B cell (primary cell): Measurements from ENCODE around the gene VWA3B. TPM values are rescaled to one million over a fixed set of nuclear protein-coding genes. Genes with fewer than 3 reads are reported as not detected.

Source experiments
- ATAC-seq: fragments of 200-7000 bp; cut with Tn5 transposase; one replicate; pipeline ENCODE4 v1.10.0; 2021; ENCODE audit warnings: low read depth, mild to moderate bottlenecking, moderate number of reproducible peaks, moderate library complexity
- CTCF ChIA-PET: fragments of 350-600 bp; sonication (Branson Sonifier 250); formaldehyde crosslinking; loops from one replicate; lab custom pipeline; 2021; ENCODE audit warnings: antibody characterized with exemption, inconsistent platforms; lab: Charles Lee
- POLR2A ChIA-PET: fragments of 350-600 bp; sonication (Branson Sonifier 250); formaldehyde crosslinking; loops from one replicate; lab custom pipeline; 2021; ENCODE audit warnings: antibody characterized with exemption; lab: Charles Lee
- DNase-seq: peaks from one replicate; pipeline ENCODE4 v3.0.0; 2013
- H2AFZ ChIP-seq: 2 replicates; pipeline ENCODE4 v1.6.1; 2012; ENCODE audit warnings: mild to moderate bottlenecking, low read depth, low read length; ENCODE audit not compliant: insufficient read depth, poor library complexity, severe bottlenecking
- H3K27ac ChIP-seq, 2 donors: 1 replicate in 1 of 2; 2 replicates in 1 of 2; pipeline ENCODE4 v1.5.1; 2012 to 2013; ENCODE audit warnings: low read length in 2 of 2, mild to moderate bottlenecking in 2 of 2, moderate library complexity in 1 of 2
- H3K27me3 ChIP-seq, 4 experiments: fragments of 200-600 bp in 1 of 4; sonication (generic) in 1 of 4; replicated peaks in 1 of 4; 1 replicate in 2 of 4; 2 replicates in 2 of 4; pipeline versions ENCODE4 v1.6.1 to v1.7.0; 2013 to 2016; ENCODE audit warnings: low read length in 3 of 4, mild to moderate bottlenecking in 2 of 4, mixed read lengths in 1 of 4, moderate library complexity in 1 of 4; ENCODE audit not compliant: insufficient read depth in 4 of 4, control insufficient read depth in 3 of 4; ENCODE audit errors: control extremely low read depth in 1 of 4
- H3K36me3 ChIP-seq, 2 experiments: replicated peaks in 1 of 2; 1 replicate in 1 of 2; 2 replicates in 1 of 2; pipeline versions ENCODE4 v1.6.1 to v1.7.1; 2013; ENCODE audit warnings: low read length in 1 of 2; ENCODE audit not compliant: insufficient read depth in 2 of 2, control insufficient read depth in 1 of 2; ENCODE audit errors: control extremely low read depth in 1 of 2, extremely low read depth in 1 of 2
- H3K4me1 ChIP-seq, 2 donors: fragments of 200-600 bp in 1 of 2; sonication (generic) in 1 of 2; 1 replicate in 1 of 2; 2 replicates in 1 of 2; pipeline versions ENCODE4 v1.5.1 to v1.6.1; 2013 to 2017; ENCODE audit warnings: low read length in 2 of 2; ENCODE audit not compliant: control insufficient read depth in 2 of 2, insufficient read depth in 2 of 2
- H3K4me2 ChIP-seq: replicated peaks from 2 replicates; pipeline ENCODE3; 2012; ENCODE audit warnings: mild to moderate bottlenecking, low read depth, low read length; ENCODE audit not compliant: poor library complexity, severe bottlenecking
- H3K4me3 ChIP-seq, 5 experiments: fragments of 200-600 bp in 1 of 5; sonication (generic) in 1 of 5; 1 replicate in 3 of 5; 2 replicates in 2 of 5; pipeline versions ENCODE4 v1.5.1 to v1.7.0; 2011 to 2016; ENCODE audit warnings: low read length in 4 of 5, mild to moderate bottlenecking in 4 of 5, low read depth in 2 of 5, control low read depth in 1 of 5, moderate library complexity in 1 of 5; ENCODE audit not compliant: insufficient read depth in 1 of 5; ENCODE audit errors: control extremely low read depth in 1 of 5, extremely low read depth in 1 of 5
- H3K79me2 ChIP-seq: fragments of 200-600 bp; sonication (generic); one replicate; pipeline ENCODE4 v1.6.0; 2016; ENCODE audit warnings: low read length; ENCODE audit not compliant: control insufficient read depth, insufficient read depth
- H3K9ac ChIP-seq: fragments of 200-600 bp; sonication (generic); 2 replicates; pipeline ENCODE4 v1.6.1; 2017; ENCODE audit warnings: mild to moderate bottlenecking, low read length, moderate library complexity
- H3K9me3 ChIP-seq, 3 donors: one replicate each; pipeline versions ENCODE4 v1.6.1 to v1.7.1; 2013; ENCODE audit warnings: low read length in 2 of 3; ENCODE audit not compliant: control insufficient read depth in 2 of 3, insufficient read depth in 1 of 3; ENCODE audit errors: control extremely low read depth in 1 of 3
- H4K20me1 ChIP-seq: 2 replicates; pipeline ENCODE4 v1.6.0; 2012; ENCODE audit warnings: mild to moderate bottlenecking, low read length; ENCODE audit not compliant: insufficient read depth, control insufficient read depth, poor library complexity, severe bottlenecking
- H3K27ac Mint-ChIP-seq: one replicate; pipeline ENCODE4 v1.8.0; 2021; ENCODE audit warnings: mixed read lengths
- H3K27me3 Mint-ChIP-seq: one replicate; pipeline ENCODE4 v1.8.0; 2021; ENCODE audit warnings: mixed read lengths
- H3K4me1 Mint-ChIP-seq: one replicate; pipeline ENCODE4 v1.8.0; 2021; ENCODE audit warnings: mixed read lengths
- H3K4me3 Mint-ChIP-seq: one replicate; pipeline ENCODE4 v1.8.0; 2021; ENCODE audit warnings: mixed read lengths
- H3K9me3 Mint-ChIP-seq: one replicate; pipeline ENCODE4 v1.8.0; 2022; ENCODE audit warnings: mixed read lengths; ENCODE audit not compliant: insufficient read depth
- EZH2 ChIP-seq: IDR thresholded peaks from 2 replicates; pipeline ENCODE4 v1.6.1; 2012; ENCODE audit warnings: borderline replicate concordance, low read depth, mild to moderate bottlenecking, moderate library complexity, low read length; ENCODE audit not compliant: insufficient read depth, poor library complexity, severe bottlenecking
- WGBS: methylation state at CpG from one replicate; pipeline ENCODE4 v1.1.5; 2013; ENCODE audit warnings: missing lambda C conversion rate; ENCODE audit not compliant: insufficient coverage; 5-methylcytosine and 5-hydroxymethylcytosine counted together
- intact Hi-C: fragments of 100-400 bp; cut with micrococcal nuclease; formaldehyde crosslinking; loops from one replicate; pipeline ENCODE4 v1.10.0; 2022
- polyA plus RNA-seq: library from polyadenylated mRNA; depleted of rRNA; stranded (reverse); fragments of >200 nt; gene quantifications from 2 replicates; pipeline ENCODE4 v1.2.3, GENCODE V29; 2012
- total RNA-seq, 2 donors: library from RNA; stranded (reverse); fragments of 120-200 nt in 1 of 2; gene quantifications; 1 replicate in 1 of 2; 2 replicates in 1 of 2; pipeline versions ENCODE4 v1.2.3 to v1.2.4, GENCODE V29; 2013 to 2022
- TF ChIP-seq, protein P1 (sequence below): fragments of 200-600 bp; IDR thresholded peaks from one replicate; pipeline ENCODE4 v1.8.0; 2022; ENCODE audit warnings: antibody characterized with exemption, mild to moderate bottlenecking

The VWA3B gene
- total and polyA plus RNA-seq, 2 donors (not counting 1 experiment from before 2014, with no cell fraction given), result not detected

DNA sequence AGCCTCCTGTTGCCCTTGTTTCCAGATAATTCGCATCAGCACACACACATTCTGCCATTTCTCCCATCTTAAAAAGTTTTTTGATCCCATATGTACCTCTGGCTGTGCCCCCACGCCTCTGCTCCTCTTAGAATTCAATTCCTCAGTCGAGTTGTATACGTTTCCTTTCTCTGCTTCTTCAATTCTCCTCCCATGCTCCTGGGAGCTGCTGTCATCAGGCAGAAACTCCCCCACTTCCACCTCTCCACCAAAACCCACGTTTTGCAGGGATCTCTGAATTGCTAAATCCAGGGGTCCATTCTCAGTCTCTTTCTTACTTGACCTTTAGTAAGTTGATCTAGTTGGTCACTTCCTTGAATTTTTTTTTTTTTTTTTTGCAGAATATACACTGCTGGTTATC, 98.8 kb downstream of the VWA3B start:
- Histone ChIP-seq H3K4me2 (no peak overlapping the region), H3K79me2 (no peaks in the 10 kb centered on the region), H3K27me3 (no peaks in the 10 kb centered on the region), H4K20me1 (no peaks in the 10 kb centered on the region), H2AFZ (no peak overlapping the region), H3K9ac (no peak overlapping the region), H3K4me3 (no peak overlapping the region), H3K4me1 (peaks cover 0 to under 1% of the 10 kb centered on the region in 2 donors), H3K36me3 (no peaks in the 10 kb centered on the region), H3K27ac (no peak overlapping the region), H3K9me3 (peaks cover 0 to 3% (median 0%) of the 10 kb centered on the region in 3 donors)
- CTCF ChIA-PET, result no interaction called here
- H3K27me3 Mint-ChIP-seq, result no peaks in the 10 kb centered on the region
- no peak overlapping the region for H3K4me3 Mint-ChIP-seq
- peaks cover 3% of the 10 kb centered on the region for H3K4me1 Mint-ChIP-seq
- POLR2A ChIA-PET, result no interaction called here
- ATAC-seq (no peak), DNase-seq (no peak)
- 89% methylated on average over 4 of the region's 5 CpGs for WGBS
- no peaks in the 10 kb centered on the region for H3K9me3 Mint-ChIP-seq
- H3K27ac Mint-ChIP-seq, result no peak overlapping the region
- intact Hi-C loops, result loop anchor here (5.0 kb wide), 1 partner anchor 484 kb away; no protein-coding TSS in a partner anchor
- TF ChIP-seq, protein P1, sequence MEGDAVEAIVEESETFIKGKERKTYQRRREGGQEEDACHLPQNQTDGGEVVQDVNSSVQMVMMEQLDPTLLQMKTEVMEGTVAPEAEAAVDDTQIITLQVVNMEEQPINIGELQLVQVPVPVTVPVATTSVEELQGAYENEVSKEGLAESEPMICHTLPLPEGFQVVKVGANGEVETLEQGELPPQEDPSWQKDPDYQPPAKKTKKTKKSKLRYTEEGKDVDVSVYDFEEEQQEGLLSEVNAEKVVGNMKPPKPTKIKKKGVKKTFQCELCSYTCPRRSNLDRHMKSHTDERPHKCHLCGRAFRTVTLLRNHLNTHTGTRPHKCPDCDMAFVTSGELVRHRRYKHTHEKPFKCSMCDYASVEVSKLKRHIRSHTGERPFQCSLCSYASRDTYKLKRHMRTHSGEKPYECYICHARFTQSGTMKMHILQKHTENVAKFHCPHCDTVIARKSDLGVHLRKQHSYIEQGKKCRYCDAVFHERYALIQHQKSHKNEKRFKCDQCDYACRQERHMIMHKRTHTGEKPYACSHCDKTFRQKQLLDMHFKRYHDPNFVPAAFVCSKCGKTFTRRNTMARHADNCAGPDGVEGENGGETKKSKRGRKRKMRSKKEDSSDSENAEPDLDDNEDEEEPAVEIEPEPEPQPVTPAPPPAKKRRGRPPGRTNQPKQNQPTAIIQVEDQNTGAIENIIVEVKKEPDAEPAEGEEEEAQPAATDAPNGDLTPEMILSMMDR, result no peak
- no peak for TF ChIP-seq EZH2

DNA sequence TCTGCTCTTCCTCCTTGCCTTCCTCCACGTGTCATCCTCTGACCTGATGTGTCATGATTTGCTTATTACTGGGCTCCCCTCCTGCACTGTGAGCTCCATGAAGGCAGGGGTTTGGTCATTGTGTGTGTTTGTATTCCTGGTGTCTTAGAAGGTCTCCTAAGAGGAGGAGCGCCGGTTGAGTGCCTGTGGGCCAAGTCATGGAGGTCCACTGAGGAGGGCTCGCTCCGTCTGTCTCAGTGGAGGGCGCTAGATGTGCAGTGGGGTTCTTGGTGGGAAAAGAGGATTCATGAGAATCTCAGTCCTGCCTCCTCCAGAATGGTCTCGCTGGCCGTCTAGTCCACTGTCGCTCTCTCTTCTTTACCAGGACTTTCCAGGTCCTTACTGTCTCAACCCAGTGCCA, 100.2 kb downstream of the VWA3B start:
- H3K27ac Mint-ChIP-seq, result no peak overlapping the region
- no peaks in the 10 kb centered on the region for H3K79me2 ChIP-seq
- ATAC-seq (no peak), DNase-seq (no peak)
- ChIA-PET POLR2A (no interaction called here), CTCF (interaction anchor here (1.7 to 3.9 kb wide), 4 partner anchors 11 to 381 kb away, joined by 6 to 48 read pairs (median 8); no protein-coding TSS in a partner anchor)
- H3K4me3 Mint-ChIP-seq, result no peak overlapping the region
- intact Hi-C loops, result loop anchor here (5.0 kb wide), 1 partner anchor 485 kb away; no protein-coding TSS in a partner anchor
- 88% methylated on average over 5 of the region's 9 CpGs for WGBS
- H3K27ac ChIP-seq, result no peak overlapping the region
- no peak overlapping the region for H3K9ac ChIP-seq
- TF ChIP-seq, protein P1, result no peak
- TF ChIP-seq EZH2, result no peak
- H2AFZ ChIP-seq, result no peak overlapping the region
- H3K4me1 Mint-ChIP-seq, result no peaks in the 10 kb centered on the region
- H3K36me3 ChIP-seq, result no peaks in the 10 kb centered on the region
- no peaks in the 10 kb centered on the region for H3K27me3 Mint-ChIP-seq
- H3K4me1 ChIP-seq, result no peaks in the 10 kb centered on the region
- H3K27me3 ChIP-seq, result no peaks in the 10 kb centered on the region
- H3K9me3 Mint-ChIP-seq, result no peaks in the 10 kb centered on the region
- no peaks in the 10 kb centered on the region for H4K20me1 ChIP-seq
- H3K4me2 ChIP-seq, result no peak overlapping the region
- no peaks in the 10 kb centered on the region for H3K9me3 ChIP-seq
- H3K4me3 ChIP-seq, result no peak overlapping the region
